ENCODE data around the gene CSTA.

- no peak for TF ChIP-seq POLR2A (IDR thresholded peaks at IDR 0.05)
- TF ChIP-seq CTCF (IDR thresholded peaks at IDR 0.05) = no peak
Observed at GRCh38 chr3:122365073-122365472, 40.0 kb downstream of the CSTA start.
